Hepatocyte (in vitro differentiated cells): ENCODE data around the gene CNFN.

Source experiments
- EZH2 ChIP-seq: fragments of 200-600 bp; sonication (generic); IDR thresholded peaks from 2 replicates; pipeline ENCODE4 v1.6.1; 2016; ENCODE audit warnings: antibody characterized with exemption, mild to moderate bottlenecking, borderline replicate concordance
- EZH2phosphoT487 ChIP-seq: fragments of 200-600 bp; sonication (generic); IDR thresholded peaks from one replicate; pipeline ENCODE4 v1.6.1; 2018; ENCODE audit warnings: antibody characterized with exemption, mild to moderate bottlenecking, low read depth, moderate library complexity; ENCODE audit not compliant: unreplicated experiment, severe bottlenecking
- TF ChIP-seq, protein P1 (sequence below): fragments of 200-600 bp; sonication (generic); IDR thresholded peaks from 2 replicates; pipeline ENCODE4 v1.5.1; 2016; ENCODE audit warnings: antibody characterized with exemption, mild to moderate bottlenecking; ENCODE audit not compliant: poor library complexity

DNA sequence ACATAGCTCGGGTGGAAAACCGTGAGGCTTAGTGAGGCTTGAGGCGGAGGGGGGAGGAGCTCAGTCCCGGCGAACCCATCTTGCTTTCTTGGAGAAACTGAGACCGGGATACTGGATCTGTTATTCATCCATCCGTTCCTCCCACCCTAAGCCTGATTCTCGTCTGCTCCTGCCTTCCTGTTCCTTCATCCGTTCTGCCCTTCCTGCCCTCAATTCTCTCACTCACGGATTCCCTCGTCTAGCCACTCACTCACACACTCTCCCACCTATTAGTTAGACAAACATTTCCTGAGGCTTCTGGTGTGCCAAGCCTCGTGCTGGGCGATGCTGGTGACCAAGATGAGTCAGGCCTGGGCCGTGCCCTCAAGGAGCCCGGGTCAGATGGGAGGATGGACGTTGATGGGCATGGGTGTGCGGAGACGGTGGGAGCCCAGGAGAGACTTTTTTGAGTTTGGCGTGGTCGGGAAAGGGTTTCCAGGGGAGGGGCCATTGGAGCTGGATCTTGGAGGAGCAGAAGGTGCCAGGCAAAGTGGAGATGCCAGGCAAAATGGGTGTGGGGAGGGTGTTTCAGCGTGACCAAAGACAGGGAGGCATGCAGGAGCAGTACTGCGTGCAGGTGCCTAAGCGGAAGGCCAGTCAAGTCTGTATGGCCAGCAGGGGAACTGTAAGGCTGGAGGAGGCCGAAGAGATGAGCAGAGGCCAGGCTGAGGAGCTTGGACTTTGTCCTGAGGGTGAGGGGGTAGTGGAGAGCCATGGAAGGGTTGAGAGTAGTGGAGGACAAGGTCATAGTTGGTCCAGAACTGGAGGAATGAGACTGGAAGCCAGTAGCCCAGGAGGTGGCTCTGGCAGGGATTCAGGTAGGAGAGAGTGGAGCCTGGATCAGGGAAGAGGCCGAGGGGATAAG lies 7.4 kb upstream of the CNFN start:
- TF ChIP-seq EZH2 (no peak), EZH2phosphoT487 (no peak)
- TF ChIP-seq, protein P1, sequence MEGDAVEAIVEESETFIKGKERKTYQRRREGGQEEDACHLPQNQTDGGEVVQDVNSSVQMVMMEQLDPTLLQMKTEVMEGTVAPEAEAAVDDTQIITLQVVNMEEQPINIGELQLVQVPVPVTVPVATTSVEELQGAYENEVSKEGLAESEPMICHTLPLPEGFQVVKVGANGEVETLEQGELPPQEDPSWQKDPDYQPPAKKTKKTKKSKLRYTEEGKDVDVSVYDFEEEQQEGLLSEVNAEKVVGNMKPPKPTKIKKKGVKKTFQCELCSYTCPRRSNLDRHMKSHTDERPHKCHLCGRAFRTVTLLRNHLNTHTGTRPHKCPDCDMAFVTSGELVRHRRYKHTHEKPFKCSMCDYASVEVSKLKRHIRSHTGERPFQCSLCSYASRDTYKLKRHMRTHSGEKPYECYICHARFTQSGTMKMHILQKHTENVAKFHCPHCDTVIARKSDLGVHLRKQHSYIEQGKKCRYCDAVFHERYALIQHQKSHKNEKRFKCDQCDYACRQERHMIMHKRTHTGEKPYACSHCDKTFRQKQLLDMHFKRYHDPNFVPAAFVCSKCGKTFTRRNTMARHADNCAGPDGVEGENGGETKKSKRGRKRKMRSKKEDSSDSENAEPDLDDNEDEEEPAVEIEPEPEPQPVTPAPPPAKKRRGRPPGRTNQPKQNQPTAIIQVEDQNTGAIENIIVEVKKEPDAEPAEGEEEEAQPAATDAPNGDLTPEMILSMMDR: no peak
